Neuronal stem cell (in vitro differentiated cells): ENCODE measurements around the gene FOXF1.

ENCODE experiments used
- DNase-seq: peaks from one replicate; pipeline ENCODE4 v3.0.0-alpha.2; 2013; ENCODE audit warnings: low spot score
- H2AFZ ChIP-seq: one replicate; pipeline ENCODE4 v1.6.1; 2013; ENCODE audit warnings: mild to moderate bottlenecking, low read length, inconsistent platforms
- H2AK5ac ChIP-seq: 2 replicates; pipeline ENCODE4 v1.6.1; 2013; ENCODE audit warnings: low read depth, mild to moderate bottlenecking, inconsistent platforms, low read length, moderate library complexity, mixed read lengths
- H2BK120ac ChIP-seq: 2 replicates; pipeline ENCODE4 v1.6.1; 2013; ENCODE audit warnings: low read depth, mild to moderate bottlenecking, inconsistent platforms, low read length, moderate library complexity, mixed read lengths
- H2BK12ac ChIP-seq: one replicate; pipeline ENCODE4 v1.6.1; 2013; ENCODE audit warnings: low read length, inconsistent platforms
- H2BK15ac ChIP-seq: 2 replicates; pipeline ENCODE4 v1.6.1; 2013; ENCODE audit warnings: mild to moderate bottlenecking, low read length, inconsistent platforms, mixed read lengths
- H2BK5ac ChIP-seq: one replicate; pipeline ENCODE4 v1.6.1; 2013; ENCODE audit warnings: inconsistent platforms, mild to moderate bottlenecking, low read length, moderate library complexity
- H3K14ac ChIP-seq: one replicate; pipeline ENCODE4 v1.6.1; 2013; ENCODE audit warnings: low read length, inconsistent platforms
- H3K18ac ChIP-seq: 2 replicates; pipeline ENCODE4 v1.6.1; 2013; ENCODE audit warnings: low read length, inconsistent platforms
- H3K23ac ChIP-seq: 2 replicates; pipeline ENCODE4 v1.6.1; 2013; ENCODE audit warnings: low read depth, mild to moderate bottlenecking, mixed read lengths, low read length, inconsistent platforms; ENCODE audit not compliant: poor library complexity
- H3K27ac ChIP-seq: replicated peaks from 3 replicates; pipeline ENCODE4 v1.5.1; 2013; ENCODE audit warnings: low read length, inconsistent platforms
- H3K27me3 ChIP-seq, 3 experiments: 2 replicates each; pipeline ENCODE4 v1.6.1; 2013; ENCODE audit warnings: low read length in 3 of 3, mild to moderate bottlenecking in 2 of 3, inconsistent platforms in 1 of 3, low read depth in 1 of 3, mixed read lengths in 1 of 3, moderate library complexity in 1 of 3; ENCODE audit not compliant: control insufficient read depth in 3 of 3, insufficient read depth in 3 of 3
- H3K36me3 ChIP-seq, 2 donors: replicated peaks in 1 of 2; 2 replicates each; pipeline ENCODE4 v1.6.1; 2013; ENCODE audit warnings: low read length in 2 of 2; ENCODE audit not compliant: control insufficient read depth in 2 of 2, insufficient read depth in 2 of 2
- H3K4ac ChIP-seq: 2 replicates; pipeline ENCODE4 v1.6.1; 2013; ENCODE audit warnings: inconsistent platforms, mild to moderate bottlenecking, low read length, moderate library complexity
- H3K4me1 ChIP-seq, 2 donors: 1 replicate in 1 of 2; 2 replicates in 1 of 2; pipeline ENCODE4 v1.6.1; 2013; ENCODE audit warnings: low read length in 2 of 2, low read depth in 1 of 2; ENCODE audit not compliant: control insufficient read depth in 2 of 2, insufficient read depth in 1 of 2
- H3K4me2 ChIP-seq: one replicate; pipeline ENCODE4 v1.6.1; 2013; ENCODE audit warnings: mild to moderate bottlenecking, low read length, inconsistent platforms; ENCODE audit not compliant: insufficient read depth, poor library complexity, severe bottlenecking
- H3K4me3 ChIP-seq, 2 donors: 2 replicates each; pipeline ENCODE4 v1.5.1; 2013; ENCODE audit warnings: low read length in 2 of 2, mild to moderate bottlenecking in 2 of 2, inconsistent platforms in 1 of 2, moderate library complexity in 1 of 2
- H3K79me1 ChIP-seq: one replicate; pipeline ENCODE4 v1.6.1; 2013; ENCODE audit warnings: low read depth, mild to moderate bottlenecking, inconsistent platforms, low read length, moderate library complexity
- H3K9ac ChIP-seq: one replicate; pipeline ENCODE4 v1.6.1; 2013; ENCODE audit warnings: mild to moderate bottlenecking, low read depth, low read length, inconsistent platforms; ENCODE audit not compliant: poor library complexity
- H3K9me3 ChIP-seq, 2 donors: replicated peaks in 1 of 2; 2 replicates each; pipeline versions ENCODE3 to v1.6.1; 2013; ENCODE audit warnings: low read length in 2 of 2, mild to moderate bottlenecking in 2 of 2, inconsistent platforms in 1 of 2, low read depth in 1 of 2, mixed read lengths in 1 of 2, moderate library complexity in 1 of 2; ENCODE audit not compliant: control insufficient read depth in 2 of 2, insufficient read depth in 1 of 2
- H4K8ac ChIP-seq: one replicate; pipeline ENCODE4 v1.6.1; 2013; ENCODE audit warnings: low read depth, mild to moderate bottlenecking, inconsistent platforms, low read length, moderate library complexity
- H4K91ac ChIP-seq: one replicate; pipeline ENCODE4 v1.6.1; 2013; ENCODE audit warnings: low read length, low read depth, mild to moderate bottlenecking, inconsistent platforms; ENCODE audit not compliant: poor library complexity
- WGBS, 2 donors: extraction: QIAGEN DNeasy Blood & Tissue Kit; methylation state at CpG; one replicate each; pipeline ENCODE4 v1.1.7; 2013; ENCODE audit warnings: missing lambda C conversion rate in 2 of 2, mixed read lengths in 1 of 2; ENCODE audit not compliant: insufficient read length in 2 of 2, insufficient replicate concordance in 1 of 2; ENCODE audit errors: extremely low coverage in 2 of 2; 5-methylcytosine and 5-hydroxymethylcytosine counted together

Gene FOXF1

DNA sequence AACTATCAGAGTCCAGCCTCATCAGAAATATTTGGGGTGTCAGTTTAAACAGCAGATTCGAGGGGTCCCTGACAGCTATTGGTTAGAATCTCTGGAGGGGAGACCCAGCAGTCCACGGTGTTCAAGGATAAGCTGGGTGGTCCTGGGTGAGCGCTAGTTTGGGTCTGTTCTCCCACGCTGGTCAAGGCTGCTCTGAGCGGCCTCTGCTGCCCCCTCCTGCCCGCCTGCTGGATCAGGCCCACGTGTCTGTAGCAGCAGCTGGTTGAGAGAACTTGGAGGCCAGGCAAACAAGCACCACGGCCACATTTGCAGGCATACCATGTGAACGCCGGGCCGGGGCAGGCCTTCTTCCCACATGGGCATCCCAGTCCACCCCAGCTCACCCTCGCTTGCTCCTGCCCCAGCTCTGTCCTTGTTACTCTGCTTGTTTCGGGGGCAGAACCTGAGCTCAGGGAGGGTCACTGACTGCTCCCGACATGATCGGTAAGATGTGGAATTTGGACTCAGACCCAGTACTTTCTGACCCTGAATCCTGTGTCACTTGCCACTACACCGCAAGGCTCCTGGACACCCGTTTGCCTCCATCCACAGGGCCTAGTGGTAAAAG is 7.4 kb downstream of the FOXF1 start:
- Histone ChIP-seq H2BK120ac (no peak overlapping the region), H3K27me3 (peaks cover 32 to 99% (median 68%) of the 10 kb centered on the region in 3 experiments), H3K4me2 (no peak overlapping the region), H3K79me1 (no peaks in the 10 kb centered on the region), H4K91ac (no peak overlapping the region), H3K9me3 (peaks cover 0 to 2% of the 10 kb centered on the region in 2 donors), H3K18ac (no peak overlapping the region), H2AK5ac (peak overlapping the region; percentile 76), H2BK5ac (no peak overlapping the region), H4K8ac (no peak overlapping the region), H2BK12ac (no peak overlapping the region), H3K4me1 (peaks cover 0 to 4% of the 10 kb centered on the region in 2 donors), H2AFZ (no peak overlapping the region), H3K36me3 (no peaks in the 10 kb centered on the region), H3K27ac (no peak overlapping the region), H2BK15ac (no peak overlapping the region), H3K23ac (no peak overlapping the region), H3K4ac (no peak overlapping the region), H3K14ac (no peak overlapping the region), H3K4me3 (no peak overlapping the region), H3K9ac (no peak overlapping the region)
- DNase-seq = peak; percentile 51
- WGBS, 2 donors = no CpG with 5 or more reads among the region's 17 CpGs

DNA sequence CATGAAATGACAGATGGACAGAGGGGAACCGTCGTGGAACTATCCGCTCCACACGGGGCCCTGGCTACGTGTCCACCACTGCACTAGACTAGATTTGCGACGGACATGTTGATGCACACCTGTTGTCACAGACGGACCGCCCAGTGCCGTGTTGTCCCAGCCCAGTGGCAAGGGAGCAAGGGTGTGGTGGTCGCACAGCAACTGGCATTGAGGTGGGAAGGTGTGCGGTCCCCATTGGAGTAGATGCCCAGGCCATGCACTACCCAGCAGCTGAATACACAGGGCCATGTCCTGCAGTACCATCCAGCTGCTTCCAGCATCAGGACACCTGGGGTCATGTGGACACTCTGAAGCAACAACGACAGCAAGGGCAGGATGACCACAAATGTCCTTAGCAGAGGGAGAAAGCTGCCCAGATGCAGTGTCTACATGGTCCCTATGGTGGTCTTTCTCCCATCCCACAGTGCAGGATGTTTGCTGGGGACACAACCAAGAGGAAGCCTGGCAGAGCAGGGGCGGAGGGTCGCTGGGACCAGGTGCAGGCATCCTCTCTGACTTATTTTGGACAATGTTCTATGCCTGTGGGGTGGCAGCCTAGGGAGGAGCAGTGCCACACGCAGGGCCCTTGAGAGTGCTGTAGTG is 8.8 kb downstream of the FOXF1 start:
- H3K27me3 ChIP-seq = peaks cover 25 to 97% (median 57%) of the 10 kb centered on the region in 3 experiments
- WGBS, 2 donors = no CpG with 5 or more reads among the region's 16 CpGs

GRCh38 chr16:86519649-86520316 is 9.5 kb downstream of the FOXF1 start:
- no peaks in the 10 kb centered on the region for H3K79me1 ChIP-seq
- peak overlapping the region; percentile 23 for H3K18ac ChIP-seq
- peaks cover 25 to 94% (median 53%) of the 10 kb centered on the region in 3 experiments for H3K27me3 ChIP-seq
- WGBS, 2 donors = no CpG with 5 or more reads among the region's 31 CpGs
- H3K4me2 ChIP-seq = no peak overlapping the region
- no peak overlapping the region for H2AFZ ChIP-seq
- no peak overlapping the region for H2BK12ac ChIP-seq
- H4K8ac ChIP-seq = no peak overlapping the region
- H2BK15ac ChIP-seq = peak overlapping the region; percentile 11
- no peak overlapping the region for H3K14ac ChIP-seq
- H3K9me3 ChIP-seq = peaks cover 0 to 4% of the 10 kb centered on the region in 2 donors
- H3K27ac ChIP-seq = no peak overlapping the region
- H2BK5ac ChIP-seq = no peak overlapping the region
- H3K23ac ChIP-seq = peak overlapping the region; percentile 8
- DNase-seq = peak; percentile 67
- H3K9ac ChIP-seq = no peak overlapping the region
- peak overlapping the region; percentile 14 for H4K91ac ChIP-seq
- peaks cover 0 to 4% of the 10 kb centered on the region in 2 donors for H3K4me1 ChIP-seq
- H2AK5ac ChIP-seq = peak overlapping the region; percentile 80
- H3K4me3 ChIP-seq = no peak overlapping the region
- H2BK120ac ChIP-seq = no peak overlapping the region
- H3K4ac ChIP-seq = no peak overlapping the region
- no peaks in the 10 kb centered on the region for H3K36me3 ChIP-seq

More for the DNA sequence above, 8.8 kb downstream of the FOXF1 start:
- H3K4me3 ChIP-seq = no peak overlapping the region
- peak overlapping the region; percentile 74 for H3K23ac ChIP-seq
- H2AK5ac ChIP-seq = peak overlapping the region; percentile 80
- peak overlapping the region; percentile 25 for H3K18ac ChIP-seq
- H2BK5ac ChIP-seq = no peak overlapping the region
- peaks cover 0 to 4% of the 10 kb centered on the region in 2 donors for H3K9me3 ChIP-seq
- H3K4me1 ChIP-seq = peaks cover 0 to 4% of the 10 kb centered on the region in 2 donors
- no peak overlapping the region for H3K14ac ChIP-seq
- no peak for DNase-seq
- H3K4ac ChIP-seq = no peak overlapping the region
- H4K8ac ChIP-seq = no peak overlapping the region
- no peak overlapping the region for H3K27ac ChIP-seq
- peak overlapping the region; percentile 14 for H4K91ac ChIP-seq
- no peak overlapping the region for H2AFZ ChIP-seq
- peak overlapping the region; percentile 9 for H2BK120ac ChIP-seq
- H3K79me1 ChIP-seq = no peaks in the 10 kb centered on the region
- H3K4me2 ChIP-seq = no peak overlapping the region
- no peak overlapping the region for H3K9ac ChIP-seq
- H2BK12ac ChIP-seq = no peak overlapping the region
- no peak overlapping the region for H2BK15ac ChIP-seq
- H3K36me3 ChIP-seq = no peaks in the 10 kb centered on the region
